Measurements from ENCODE around the gene TRNT1.

Gene TRNT1

GRCh38 chr3:3110749-3111361 is 15.9 kb upstream of the TRNT1 start:
- DNase-seq (ENCODE audit: low read depth in 2 of 2), result peak in 1 of 2 donors; percentile 4
- H3K4me3 ChIP-seq (replicated peaks in 1 of 2; ENCODE audit: low read depth in 2 of 2, low read length in 2 of 2), result no peak overlapping the region
- no peak for TF ChIP-seq CTCF (IDR thresholded peaks at IDR 0.05; ENCODE audit: low read depth, low read length)

- no peak overlapping the region for H3K4me3 ChIP-seq (replicated peaks in 1 of 2; ENCODE audit: low read depth in 2 of 2, low read length in 2 of 2)
- TF ChIP-seq CTCF (IDR thresholded peaks at IDR 0.05; ENCODE audit: low read depth, low read length), result no peak
- DNase-seq (ENCODE audit: low read depth in 2 of 2), result peak in 1 of 2 donors; percentile 35
Observed at GRCh38 chr3:3113042-3113709, 13.6 kb upstream of the TRNT1 start.

GRCh38 chr3:3117651-3118050 is 9.1 kb upstream of the TRNT1 start:
- TF ChIP-seq CTCF (IDR thresholded peaks at IDR 0.05; ENCODE audit: low read depth, low read length), result no peak
- DNase-seq (ENCODE audit: low read depth in 2 of 2), result no peak
- no peak overlapping the region for H3K4me3 ChIP-seq (replicated peaks in 1 of 2; ENCODE audit: low read depth in 2 of 2, low read length in 2 of 2)

- H3K4me3 ChIP-seq (replicated peaks in 1 of 2; ENCODE audit: low read depth in 2 of 2, low read length in 2 of 2), result no peak overlapping the region
- no peak for TF ChIP-seq CTCF (IDR thresholded peaks at IDR 0.05; ENCODE audit: low read depth, low read length)
- DNase-seq (ENCODE audit: low read depth in 2 of 2), result no peak
Observed at GRCh38 chr3:3119393-3119851, 7.3 kb upstream of the TRNT1 start.

- H3K4me3 ChIP-seq (replicated peaks in 1 of 2; ENCODE audit: low read depth in 2 of 2, low read length in 2 of 2), result peak overlapping the region; percentile 53 to 97
- no peak for TF ChIP-seq CTCF (IDR thresholded peaks at IDR 0.05; ENCODE audit: low read depth, low read length)
- no peak for DNase-seq (ENCODE audit: low read depth in 2 of 2)
Observed at GRCh38 chr3:3125977-3126376, 763 bp upstream of the TRNT1 start.

- peak in 1 of 2 donors; percentile 15 for DNase-seq (ENCODE audit: low read depth in 2 of 2)
- no peak for TF ChIP-seq CTCF (IDR thresholded peaks at IDR 0.05; ENCODE audit: low read depth, low read length)
- peak overlapping the region; percentile 90 to 97 for H3K4me3 ChIP-seq (replicated peaks in 1 of 2; ENCODE audit: low read depth in 2 of 2, low read length in 2 of 2)
Observed at GRCh38 chr3:3127432-3128010, 781 bp downstream of the TRNT1 start.

All from cardiac fibroblast (primary cell).